HT-29 (cell line): Measurements from ENCODE around the gene ICE2. TPM values are rescaled to one million over a fixed set of nuclear protein-coding genes. Genes with fewer than 3 reads are reported as not detected.

Experiments
- DNase-seq: peaks from one replicate; pipeline ENCODE4 v3.0.0-alpha.2; 2015; ENCODE audit warnings: low spot score
- total RNA-seq: library from RNA; depleted of rRNA; stranded (reverse); fragments of >200 nt; shearing (Covaris generic); gene quantifications from 2 replicates; pipeline ENCODE4 v1.2.3, GENCODE V29; 2014; rRNA removed

The ICE2 gene
- 12.3 and 30.7 TPM in 2 replicates for total RNA-seq

GRCh38 chr15:60478566-60479360 lies at the start of gene ICE2:
Gene ICE2, minus strand, starts transcription at chr15:60479142. Its CDS starts 1,165 bp downstream, at chr15:60477977.
- DNase-seq: peak; percentile 98

GRCh38 chr15:60528530-60528929 lies 49.6 kb upstream of the ICE2 start:
- no peak for DNase-seq

- no peak for DNase-seq
These were observed 48.5 kb upstream of the ICE2 start for GRCh38 chr15:60527456-60527855.

GRCh38 chr15:60526127-60526616 lies 47.2 kb upstream of the ICE2 start:
- DNase-seq: peak; percentile 74

GRCh38 chr15:60525341-60526039 lies 46.5 kb upstream of the ICE2 start:
- no peak for DNase-seq

- no peak for DNase-seq
These were observed 44.1 kb upstream of the ICE2 start for GRCh38 chr15:60523056-60523455.

- peak; percentile 80 for DNase-seq
These were observed 42.0 kb upstream of the ICE2 start for GRCh38 chr15:60520825-60521368.

- DNase-seq: peak; percentile 14
These were observed 41.3 kb upstream of the ICE2 start for GRCh38 chr15:60520013-60520824.

- no peak for DNase-seq
These were observed 40.3 kb upstream of the ICE2 start for GRCh38 chr15:60519218-60519617.

GRCh38 chr15:60518511-60518910 lies 39.6 kb upstream of the ICE2 start:
- DNase-seq: no peak

- no peak for DNase-seq
These were observed 35.4 kb upstream of the ICE2 start for GRCh38 chr15:60514261-60514881.

GRCh38 chr15:60513676-60514075 lies 34.7 kb upstream of the ICE2 start:
- no peak for DNase-seq

- no peak for DNase-seq
These were observed 34.0 kb upstream of the ICE2 start for GRCh38 chr15:60512937-60513336.

GRCh38 chr15:60511351-60512031 lies 32.5 kb upstream of the ICE2 start:
- no peak for DNase-seq

- no peak for DNase-seq
These were observed 31.1 kb upstream of the ICE2 start for GRCh38 chr15:60510006-60510405.

GRCh38 chr15:60509470-60509869 lies 30.5 kb upstream of the ICE2 start:
- no peak for DNase-seq

GRCh38 chr15:60508442-60508841 lies 29.5 kb upstream of the ICE2 start:
- DNase-seq: no peak

- peak; percentile 89 for DNase-seq
These were observed 28.9 kb upstream of the ICE2 start for GRCh38 chr15:60507596-60508424.

GRCh38 chr15:60496853-60497252 lies 17.9 kb upstream of the ICE2 start:
- DNase-seq: no peak

- DNase-seq: no peak
These were observed 15.2 kb upstream of the ICE2 start for GRCh38 chr15:60494108-60494507.
